ENCODE data around the gene ESRRA. TPM values are rescaled to one million over a fixed set of nuclear protein-coding genes. Genes with fewer than 3 reads are reported as not detected.

ESRRA gene
- total and polyA plus RNA-seq, 10 of the 15 experiments (the other 5 are each of a cell fraction or from before 2014, with no cell fraction given), result 0.32 to 48.9 (median 12.6) TPM

DNA sequence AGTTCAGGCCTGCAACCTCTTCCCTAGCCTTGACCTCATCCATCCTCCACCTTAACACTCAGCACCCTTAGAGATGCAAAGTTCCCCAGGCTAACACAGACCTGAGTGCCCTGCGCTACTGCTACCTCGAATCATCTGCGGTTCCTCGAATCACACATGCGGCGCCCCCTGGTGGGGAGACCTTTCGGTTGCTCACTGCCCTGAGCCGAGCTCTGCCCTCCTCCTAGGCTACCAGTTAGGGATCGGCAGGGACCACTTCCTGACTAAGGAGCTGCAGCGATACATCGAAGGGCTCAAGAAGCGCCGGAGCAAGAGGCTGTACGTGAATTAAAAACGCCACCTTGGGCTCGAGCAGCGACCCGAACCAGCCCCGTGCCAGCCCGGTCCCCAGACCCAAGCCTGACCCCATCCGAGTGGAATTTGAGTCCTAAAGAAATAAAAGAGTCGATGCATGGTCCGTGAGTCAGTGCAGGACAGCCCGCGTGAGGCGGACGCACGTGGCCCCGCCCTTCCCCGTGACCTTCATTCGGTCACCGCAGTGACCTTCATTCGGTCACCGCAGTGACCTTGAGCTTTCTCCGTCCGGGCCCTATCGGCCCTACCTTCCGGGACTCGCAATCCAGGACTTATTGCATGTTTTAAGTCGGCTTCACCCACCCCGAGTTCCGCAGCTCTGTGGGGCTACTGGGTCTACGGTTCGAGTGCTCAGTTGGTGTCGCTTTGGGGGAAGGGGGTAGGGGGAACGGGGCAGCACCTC lies 830 bp upstream of the ESRRA start (continued):
- TF ChIP-seq BRCA1 (IDR thresholded peaks at IDR 0.05; ENCODE audit: low read depth, low read length), result no peak
- no peak for TF ChIP-seq ZBED1 (IDR thresholded peaks at IDR 0.05; ENCODE audit: borderline replicate concordance)
- 0 out of 2 replicates have a peak, but pooled peaks have one; percentile 31 for TF ChIP-seq PAX5 (IDR thresholded peaks at IDR 0.05; ENCODE audit: borderline replicate concordance, low read depth, low read length)
- TF ChIP-seq, protein P1, sequence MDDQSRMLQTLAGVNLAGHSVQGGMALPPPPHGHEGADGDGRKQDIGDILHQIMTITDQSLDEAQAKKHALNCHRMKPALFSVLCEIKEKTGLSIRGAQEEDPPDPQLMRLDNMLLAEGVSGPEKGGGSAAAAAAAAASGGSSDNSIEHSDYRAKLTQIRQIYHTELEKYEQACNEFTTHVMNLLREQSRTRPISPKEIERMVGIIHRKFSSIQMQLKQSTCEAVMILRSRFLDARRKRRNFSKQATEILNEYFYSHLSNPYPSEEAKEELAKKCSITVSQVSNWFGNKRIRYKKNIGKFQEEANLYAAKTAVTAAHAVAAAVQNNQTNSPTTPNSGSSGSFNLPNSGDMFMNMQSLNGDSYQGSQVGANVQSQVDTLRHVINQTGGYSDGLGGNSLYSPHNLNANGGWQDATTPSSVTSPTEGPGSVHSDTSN (IDR thresholded peaks at IDR 0.05; ENCODE audit: insufficient replicate concordance, low read depth, low read length), result no peak
- TF ChIP-seq CHD4 (IDR thresholded peaks at IDR 0.05), result no peak
- peak; percentile 69; the same call in 1 of the 2 replicates for TF ChIP-seq BACH1 (IDR thresholded peaks at IDR 0.05; ENCODE audit: borderline replicate concordance)
- no peak for TF ChIP-seq ZZZ3 (IDR thresholded peaks at IDR 0.05; ENCODE audit: control insufficient read depth, insufficient read length, low read depth)
- TF ChIP-seq JUNB (IDR thresholded peaks at IDR 0.05), result 0 out of 2 replicates have a peak, but pooled peaks have one; percentile 12
- no peak for TF ChIP-seq FOXK2 (IDR thresholded peaks at IDR 0.05)
- TF ChIP-seq FOXM1 (IDR thresholded peaks at IDR 0.05; ENCODE audit: low read depth, low read length), result no peak
- TF ChIP-seq ZNF207 (IDR thresholded peaks at IDR 0.05; ENCODE audit: borderline replicate concordance), result peak; percentile 92
- 0 out of 2 replicates have a peak, but pooled peaks have one; percentile 46 for TF ChIP-seq CHD1 (IDR thresholded peaks at IDR 0.05; ENCODE audit: low read depth, low read length)
- no peak for TF ChIP-seq TAF1 (IDR thresholded peaks at IDR 0.05; ENCODE audit: borderline replicate concordance, low read depth, low read length)
- TF ChIP-seq, protein P2, sequence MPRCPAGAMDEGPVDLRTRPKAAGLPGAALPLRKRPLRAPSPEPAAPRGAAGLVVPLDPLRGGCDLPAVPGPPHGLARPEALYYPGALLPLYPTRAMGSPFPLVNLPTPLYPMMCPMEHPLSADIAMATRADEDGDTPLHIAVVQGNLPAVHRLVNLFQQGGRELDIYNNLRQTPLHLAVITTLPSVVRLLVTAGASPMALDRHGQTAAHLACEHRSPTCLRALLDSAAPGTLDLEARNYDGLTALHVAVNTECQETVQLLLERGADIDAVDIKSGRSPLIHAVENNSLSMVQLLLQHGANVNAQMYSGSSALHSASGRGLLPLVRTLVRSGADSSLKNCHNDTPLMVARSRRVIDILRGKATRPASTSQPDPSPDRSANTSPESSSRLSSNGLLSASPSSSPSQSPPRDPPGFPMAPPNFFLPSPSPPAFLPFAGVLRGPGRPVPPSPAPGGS (IDR thresholded peaks at IDR 0.05; ENCODE audit: borderline replicate concordance, insufficient read depth, low read depth, low read length, poor library complexity, severe bottlenecking), result no peak
- TF ChIP-seq CEBPB (IDR thresholded peaks at IDR 0.05; ENCODE audit: borderline replicate concordance in 1 of 2, low read depth in 2 of 2, low read length in 2 of 2), result no peak
- TF ChIP-seq HCFC1 (IDR thresholded peaks at IDR 0.05; ENCODE audit: low read length), result peak; percentile 25; the same call in 1 of the 2 replicates
- TF ChIP-seq MTA3 (IDR thresholded peaks at IDR 0.05; ENCODE audit: borderline replicate concordance, low read length), result no peak
- TF ChIP-seq, protein P3, sequence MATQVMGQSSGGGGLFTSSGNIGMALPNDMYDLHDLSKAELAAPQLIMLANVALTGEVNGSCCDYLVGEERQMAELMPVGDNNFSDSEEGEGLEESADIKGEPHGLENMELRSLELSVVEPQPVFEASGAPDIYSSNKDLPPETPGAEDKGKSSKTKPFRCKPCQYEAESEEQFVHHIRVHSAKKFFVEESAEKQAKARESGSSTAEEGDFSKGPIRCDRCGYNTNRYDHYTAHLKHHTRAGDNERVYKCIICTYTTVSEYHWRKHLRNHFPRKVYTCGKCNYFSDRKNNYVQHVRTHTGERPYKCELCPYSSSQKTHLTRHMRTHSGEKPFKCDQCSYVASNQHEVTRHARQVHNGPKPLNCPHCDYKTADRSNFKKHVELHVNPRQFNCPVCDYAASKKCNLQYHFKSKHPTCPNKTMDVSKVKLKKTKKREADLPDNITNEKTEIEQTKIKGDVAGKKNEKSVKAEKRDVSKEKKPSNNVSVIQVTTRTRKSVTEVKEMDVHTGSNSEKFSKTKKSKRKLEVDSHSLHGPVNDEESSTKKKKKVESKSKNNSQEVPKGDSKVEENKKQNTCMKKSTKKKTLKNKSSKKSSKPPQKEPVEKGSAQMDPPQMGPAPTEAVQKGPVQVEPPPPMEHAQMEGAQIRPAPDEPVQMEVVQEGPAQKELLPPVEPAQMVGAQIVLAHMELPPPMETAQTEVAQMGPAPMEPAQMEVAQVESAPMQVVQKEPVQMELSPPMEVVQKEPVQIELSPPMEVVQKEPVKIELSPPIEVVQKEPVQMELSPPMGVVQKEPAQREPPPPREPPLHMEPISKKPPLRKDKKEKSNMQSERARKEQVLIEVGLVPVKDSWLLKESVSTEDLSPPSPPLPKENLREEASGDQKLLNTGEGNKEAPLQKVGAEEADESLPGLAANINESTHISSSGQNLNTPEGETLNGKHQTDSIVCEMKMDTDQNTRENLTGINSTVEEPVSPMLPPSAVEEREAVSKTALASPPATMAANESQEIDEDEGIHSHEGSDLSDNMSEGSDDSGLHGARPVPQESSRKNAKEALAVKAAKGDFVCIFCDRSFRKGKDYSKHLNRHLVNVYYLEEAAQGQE (IDR thresholded peaks at IDR 0.05; ENCODE audit: low read depth, low read length), result no peak
- TF ChIP-seq CREM (IDR thresholded peaks at IDR 0.05; ENCODE audit: low read depth), result peak; percentile 47; the same call in 1 of the 2 replicates
- no peak; the same call in 1 of the 2 replicates for TF ChIP-seq PML (IDR thresholded peaks at IDR 0.05; ENCODE audit: low read length)
- TF ChIP-seq ZNF217 (IDR thresholded peaks at IDR 0.05), result no peak
- TF ChIP-seq KLF5 (IDR thresholded peaks at IDR 0.05; ENCODE audit: partially characterized antibody), result peak; percentile 61
- TF ChIP-seq NFXL1 (IDR thresholded peaks at IDR 0.05; ENCODE audit: borderline replicate concordance), result no peak
- TF ChIP-seq GATAD2B (conservative IDR thresholded peaks at IDR 0.05; ENCODE audit: low read depth), result peak; percentile 62
